Lower leg skin (tissue), 4 donors: ENCODE measurements around the gene PRKD3. TPM values are rescaled to one million over a fixed set of nuclear protein-coding genes. Genes with fewer than 3 reads are reported as not detected.

Experiments used
- DNase-seq, 2 donors: peaks; one replicate each; pipeline ENCODE4 v3.0.0-alpha.2; 2019; ENCODE audit warnings: low spot score in 2 of 2
- H3K4me3 ChIP-seq: fragments of 200-600 bp; sonication (generic); 2 replicates; pipeline ENCODE4 v1.5.1; 2017; ENCODE audit warnings: mild to moderate bottlenecking, low read depth; ENCODE audit not compliant: poor library complexity, severe bottlenecking
- CTCF ChIP-seq, 3 donors: fragments of 450-650 bp; IDR thresholded peaks; one replicate each; pipeline ENCODE4 v1.5.1; 2016; ENCODE audit warnings: antibody characterized with exemption in 3 of 3, mild to moderate bottlenecking in 3 of 3, moderate library complexity in 2 of 3
- POLR2A ChIP-seq, 2 donors: fragments of 450-650 bp; IDR thresholded peaks; one replicate each; pipeline ENCODE4 v1.6.1; 2016 to 2017; ENCODE audit warnings: antibody characterized with exemption in 2 of 2, mild to moderate bottlenecking in 1 of 2, moderate library complexity in 1 of 2
- WGBS, 2 donors: methylation state at CpG; one replicate each; pipeline ENCODE4 v1.1.5; 2018; 5-methylcytosine and 5-hydroxymethylcytosine counted together
- intact Hi-C: fragments of 100-400 bp; cut with DNase I; formaldehyde crosslinking; loops from one replicate; pipeline ENCODE4 v1.15.0; 2023; ENCODE audit warnings: low total_unique reads
- total RNA-seq, 4 donors: library from RNA; depleted of rRNA; stranded (reverse); fragments of >200 nt; gene quantifications; one replicate each; pipeline ENCODE4 v1.1.0, GENCODE V29; 2016

The PRKD3 gene
- total RNA-seq, 4 donors from 2014 or later = 24.8 to 38.4 (median 30.9) TPM

DNA sequence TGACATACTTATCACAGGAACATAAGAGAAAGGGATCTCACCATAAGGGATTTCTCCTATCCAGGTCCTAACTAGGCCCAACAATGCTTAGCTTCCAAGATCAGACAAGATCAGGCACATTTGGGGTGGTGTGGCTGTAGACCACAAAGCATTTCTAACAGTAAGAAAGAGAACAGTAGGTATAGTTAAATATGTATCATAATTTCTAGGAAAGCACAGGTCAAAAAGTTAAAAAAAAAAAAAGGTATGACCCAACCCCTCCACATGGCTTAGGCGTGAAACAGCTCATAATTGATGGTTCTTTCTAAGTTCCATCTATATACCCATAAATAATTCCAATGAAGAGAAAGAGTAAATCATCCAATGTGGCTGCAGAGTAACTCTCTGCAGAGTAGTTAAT is 6.9 kb downstream of the PRKD3 start:
- TF ChIP-seq POLR2A (IDR thresholded peaks at IDR 0.05) (no peak), CTCF (IDR thresholded peaks at IDR 0.05) (no peak)
- DNase-seq = no peak
- intact Hi-C loops = no loop called here
- 85% methylated on average over 1 of the region's 1 CpG for WGBS, 2 donors
- H3K4me3 ChIP-seq = no peak overlapping the region

DNA sequence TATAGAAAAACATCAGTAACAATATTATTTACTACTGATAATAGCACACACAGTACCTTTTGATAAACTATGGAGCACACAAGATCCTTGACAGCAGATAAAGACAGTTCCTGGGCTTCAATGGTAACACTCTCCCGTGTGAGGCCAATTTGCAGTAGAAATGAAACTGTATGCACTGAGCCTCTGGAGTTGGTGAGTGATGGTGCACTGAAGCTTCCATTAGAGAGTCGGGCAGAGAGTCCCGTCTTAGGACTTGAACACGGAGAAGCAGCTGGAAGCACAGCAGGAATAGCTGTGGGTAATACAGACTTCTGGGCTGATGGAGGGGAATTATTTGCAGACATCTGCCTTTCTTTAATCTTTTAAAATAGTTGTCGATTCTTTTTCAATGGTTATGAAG is 8.5 kb downstream of the PRKD3 start:
- 85 to 86% methylated on average over 5 of the region's 5 CpGs for WGBS, 2 donors
- intact Hi-C loops = no loop called here
- H3K4me3 ChIP-seq = no peak overlapping the region
- TF ChIP-seq POLR2A (IDR thresholded peaks at IDR 0.05) = no peak
- TF ChIP-seq CTCF (IDR thresholded peaks at IDR 0.05) = no peak
- DNase-seq = no peak

DNA sequence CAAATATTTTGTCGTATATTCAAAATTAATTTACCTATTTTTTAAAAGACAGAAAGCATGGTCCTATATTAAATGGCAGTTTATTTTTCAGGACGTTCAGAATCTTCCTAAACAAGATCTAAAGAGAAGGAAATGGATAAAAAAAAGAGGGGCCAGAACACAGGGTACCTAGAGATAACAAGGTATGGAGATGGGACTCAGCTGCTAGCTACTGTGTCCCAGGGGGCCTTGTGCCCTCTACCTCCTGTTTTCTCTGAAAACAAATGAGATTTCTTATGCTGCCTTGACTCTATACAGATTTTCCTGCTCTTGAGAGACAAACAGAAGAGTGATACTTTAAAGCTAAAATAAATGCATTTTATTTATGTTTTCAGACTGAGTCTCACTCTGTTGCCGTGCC is 9.3 kb downstream of the PRKD3 start:
- no peak for TF ChIP-seq CTCF (IDR thresholded peaks at IDR 0.05)
- no peak for TF ChIP-seq POLR2A (IDR thresholded peaks at IDR 0.05)
- H3K4me3 ChIP-seq = no peak overlapping the region
- WGBS, 2 donors = 92 to 93% methylated on average over 3 of the region's 3 CpGs
- intact Hi-C loops = no loop called here
- DNase-seq = no peak

- no peak overlapping the region for H3K4me3 ChIP-seq
- intact Hi-C loops = no loop called here
- TF ChIP-seq POLR2A (IDR thresholded peaks at IDR 0.05) (no peak), CTCF (IDR thresholded peaks at IDR 0.05) (no peak)
- 15 to 23% methylated on average over 2 of the region's 2 CpGs for WGBS, 2 donors
- DNase-seq = no peak
These were observed 17.1 kb downstream of the PRKD3 start for GRCh38 chr2:37307500-37307899.

DNA sequence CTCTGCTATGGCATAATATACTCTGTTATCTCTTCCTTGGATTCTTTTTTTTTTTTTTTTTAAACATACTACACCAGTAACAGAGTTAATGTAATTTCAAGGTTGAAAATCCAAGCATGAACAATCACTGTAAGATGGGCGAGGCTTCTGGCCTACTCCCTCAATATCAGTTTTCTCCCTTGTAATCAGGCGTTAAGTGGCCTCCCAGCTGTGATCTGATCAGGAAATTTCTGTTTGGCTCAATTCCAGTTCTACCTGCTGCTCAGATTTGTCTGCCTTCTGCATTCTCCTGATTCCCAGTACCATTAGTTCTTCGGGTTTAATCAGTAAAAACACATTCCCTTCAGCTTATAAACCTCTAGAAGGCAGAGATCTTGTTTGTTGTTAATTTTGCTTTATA is 18.6 kb downstream of the PRKD3 start:
- TF ChIP-seq CTCF (IDR thresholded peaks at IDR 0.05) (no peak), POLR2A (IDR thresholded peaks at IDR 0.05) (no peak)
- intact Hi-C loops = no loop called here
- no peak for DNase-seq
- WGBS, 2 donors = 50 to 59% methylated on average over 3 of the region's 3 CpGs
- H3K4me3 ChIP-seq = no peak overlapping the region

DNA sequence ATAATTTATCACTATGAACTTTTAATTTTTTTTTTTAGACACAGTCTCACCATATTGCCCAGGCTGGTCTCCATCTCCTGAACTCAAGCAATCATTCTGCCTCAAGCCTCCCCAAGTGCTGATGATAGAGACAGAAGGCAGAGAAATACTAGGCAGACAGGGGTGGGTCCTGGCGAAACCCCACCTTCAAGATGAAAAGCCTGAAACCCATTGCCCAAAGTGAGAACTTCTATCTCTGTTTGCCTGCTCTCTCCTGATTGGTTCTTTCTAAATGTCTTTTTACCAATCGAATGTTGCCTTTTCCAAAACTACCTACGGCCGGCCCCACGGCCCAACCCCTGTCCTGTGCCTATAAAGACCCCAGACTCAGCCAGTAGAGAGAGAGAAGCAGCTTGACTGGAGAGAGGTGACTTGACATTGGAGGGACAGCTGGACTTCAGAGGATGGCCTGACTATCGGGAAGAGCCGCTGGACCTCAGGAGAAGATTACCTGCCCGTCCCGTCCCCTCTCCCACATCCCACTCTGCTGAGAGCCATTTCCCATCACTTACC is 21.9 kb downstream of the PRKD3 start:
- no peak for TF ChIP-seq POLR2A (IDR thresholded peaks at IDR 0.05)
- no peak for TF ChIP-seq CTCF (IDR thresholded peaks at IDR 0.05)
- DNase-seq = no peak
- intact Hi-C loops = no loop called here
- H3K4me3 ChIP-seq = no peak overlapping the region
- 96 to 98% methylated on average over 9 of the region's 9 CpGs for WGBS, 2 donors
